Rectal smooth muscle tissue (tissue), 1 donor: Measurements from ENCODE around the gene SREK1.
A peak's percentile ranks its signal among the peaks of the same experiment; 100 is the strongest.
"Not testable (repeated sequence)": the region's sequence is repeated elsewhere in the genome, so short reads cannot be mapped to it uniquely, and the experiment has no call there.

Experiments
- H3K27ac ChIP-seq: one replicate; pipeline ENCODE4 v1.7.0; 2013; ENCODE audit warnings: low read depth, low read length, inconsistent platforms
- H3K27me3 ChIP-seq: one replicate; pipeline ENCODE4 v1.7.0; 2013; ENCODE audit warnings: low read length; ENCODE audit not compliant: control insufficient read depth, insufficient read depth
- H3K36me3 ChIP-seq: one replicate; pipeline ENCODE4 v1.7.0; 2013; ENCODE audit warnings: low read length; ENCODE audit not compliant: control insufficient read depth, insufficient read depth
- H3K4me1 ChIP-seq: one replicate; pipeline ENCODE4 v1.7.0; 2013; ENCODE audit warnings: low read length; ENCODE audit not compliant: control insufficient read depth, insufficient read depth
- H3K4me3 ChIP-seq: one replicate; pipeline ENCODE4 v1.7.0; 2013; ENCODE audit warnings: low read length
- H3K9ac ChIP-seq: one replicate; pipeline ENCODE4 v1.7.0; 2013; ENCODE audit warnings: low read length

Gene SREK1

GRCh38 chr5:66206465-66206864, 62.4 kb downstream of the SREK1 start:
- Histone ChIP-seq H3K4me3 (no peak overlapping the region), H3K27me3 (no peaks in the 10 kb centered on the region), H3K36me3 (no peaks in the 10 kb centered on the region), H3K4me1 (peaks cover 34% of the 10 kb centered on the region), H3K27ac (no peak overlapping the region), H3K9ac (no peak overlapping the region)

- H3K9ac ChIP-seq: no peak overlapping the region
- peaks cover 37% of the 10 kb centered on the region for H3K4me1 ChIP-seq
- no peaks in the 10 kb centered on the region for H3K27me3 ChIP-seq
- H3K4me3 ChIP-seq: no peak overlapping the region
- peak overlapping the region; percentile 47 for H3K27ac ChIP-seq
- no peaks in the 10 kb centered on the region for H3K36me3 ChIP-seq
These were observed 63.9 kb downstream of the SREK1 start for GRCh38 chr5:66207800-66208561.

GRCh38 chr5:66209350-66209749, 65.2 kb downstream of the SREK1 start:
- Histone ChIP-seq H3K27ac (peak overlapping the region; percentile 47), H3K9ac (no peak overlapping the region), H3K36me3 (no peaks in the 10 kb centered on the region), H3K4me1 (peaks cover 29% of the 10 kb centered on the region), H3K4me3 (no peak overlapping the region), H3K27me3 (no peaks in the 10 kb centered on the region)

GRCh38 chr5:66209794-66210193, 65.7 kb downstream of the SREK1 start:
- Histone ChIP-seq H3K27me3 (no peaks in the 10 kb centered on the region), H3K27ac (peak overlapping the region; percentile 47), H3K9ac (no peak overlapping the region), H3K4me3 (no peak overlapping the region), H3K36me3 (no peaks in the 10 kb centered on the region), H3K4me1 (peaks cover 25% of the 10 kb centered on the region)

GRCh38 chr5:66213533-66213932, 69.4 kb downstream of the SREK1 start:
- H3K27me3 ChIP-seq: no peaks in the 10 kb centered on the region
- peaks cover 15% of the 10 kb centered on the region for H3K4me1 ChIP-seq
- no peak overlapping the region for H3K9ac ChIP-seq
- no peaks in the 10 kb centered on the region for H3K36me3 ChIP-seq
- H3K4me3 ChIP-seq: no peak overlapping the region
- no peak overlapping the region for H3K27ac ChIP-seq

- Histone ChIP-seq H3K4me1 (no peaks in the 10 kb centered on the region), H3K9ac (no peak overlapping the region), H3K27ac (no peak overlapping the region)
These were observed 78.4 kb downstream of the SREK1 start for GRCh38 chr5:66222455-66222854.

GRCh38 chr5:66222896-66223295, 78.8 kb downstream of the SREK1 start:
- not testable (repeated sequence) for H3K36me3 ChIP-seq, H3K9ac ChIP-seq, H3K4me3 ChIP-seq, H3K27ac ChIP-seq, H3K4me1 ChIP-seq, H3K27me3 ChIP-seq

More at GRCh38 chr5:66222455-66222854, 78.4 kb downstream of the SREK1 start:
- Histone ChIP-seq H3K27me3 (no peaks in the 10 kb centered on the region), H3K36me3 (no peaks in the 10 kb centered on the region), H3K4me3 (no peak overlapping the region)

- Histone ChIP-seq H3K27ac (no peak overlapping the region), H3K27me3 (no peaks in the 10 kb centered on the region), H3K4me3 (no peak overlapping the region), H3K36me3 (no peaks in the 10 kb centered on the region), H3K4me1 (no peaks in the 10 kb centered on the region), H3K9ac (no peak overlapping the region)
These were observed 79.5 kb downstream of the SREK1 start for GRCh38 chr5:66223637-66224036.

- H3K9ac ChIP-seq: no peak overlapping the region
- H3K36me3 ChIP-seq: no peaks in the 10 kb centered on the region
- no peak overlapping the region for H3K27ac ChIP-seq
- no peaks in the 10 kb centered on the region for H3K4me1 ChIP-seq
- no peaks in the 10 kb centered on the region for H3K27me3 ChIP-seq
- H3K4me3 ChIP-seq: no peak overlapping the region
These were observed 80.2 kb downstream of the SREK1 start for GRCh38 chr5:66224274-66224673.

GRCh38 chr5:66224773-66225553, 80.9 kb downstream of the SREK1 start:
- Histone ChIP-seq H3K4me1 (no peaks in the 10 kb centered on the region), H3K27me3 (no peaks in the 10 kb centered on the region), H3K4me3 (no peak overlapping the region), H3K36me3 (no peaks in the 10 kb centered on the region), H3K27ac (no peak overlapping the region), H3K9ac (no peak overlapping the region)

GRCh38 chr5:66230551-66230950, 86.5 kb downstream of the SREK1 start:
- H3K36me3 ChIP-seq: no peaks in the 10 kb centered on the region
- no peaks in the 10 kb centered on the region for H3K27me3 ChIP-seq
- no peak overlapping the region for H3K4me3 ChIP-seq
- no peaks in the 10 kb centered on the region for H3K4me1 ChIP-seq
- H3K9ac ChIP-seq: no peak overlapping the region
- no peak overlapping the region for H3K27ac ChIP-seq

- H3K9ac ChIP-seq: no peak overlapping the region
- H3K36me3 ChIP-seq: no peaks in the 10 kb centered on the region
- no peaks in the 10 kb centered on the region for H3K27me3 ChIP-seq
- no peaks in the 10 kb centered on the region for H3K4me1 ChIP-seq
- H3K4me3 ChIP-seq: no peak overlapping the region
- no peak overlapping the region for H3K27ac ChIP-seq
These were observed 87.4 kb downstream of the SREK1 start for GRCh38 chr5:66231508-66231907.

- Histone ChIP-seq H3K4me3 (no peak overlapping the region), H3K9ac (no peak overlapping the region), H3K36me3 (no peaks in the 10 kb centered on the region), H3K4me1 (no peaks in the 10 kb centered on the region), H3K27me3 (no peaks in the 10 kb centered on the region), H3K27ac (no peak overlapping the region)
These were observed 88.2 kb downstream of the SREK1 start for GRCh38 chr5:66232275-66232674.
